Left cardiac atrium (tissue), 4 donors: ENCODE results near the gene SPTLC1. TPM values are rescaled to one million over a fixed set of nuclear protein-coding genes. Genes with fewer than 3 reads are reported as not detected.
A peak's percentile ranks its signal among the peaks of the same experiment; 100 is the strongest.
"Not testable (repeated sequence)": the region's sequence is repeated elsewhere in the genome, so short reads cannot be mapped to it uniquely, and the experiment has no call there.

Experiments used
- ATAC-seq, 2 donors: fragments of 200-7000 bp; cut with Tn5 transposase; one replicate each; pipeline ENCODE4 v1.9.1; 2020; ENCODE audit warnings: mild to moderate bottlenecking in 2 of 2, moderate library complexity in 2 of 2
- DNase-seq: peaks from one replicate; pipeline ENCODE4 v3.0.0-alpha.2; 2020
- intact Hi-C, 2 donors: fragments of 100-400 bp; cut with DNase I; formaldehyde crosslinking; loops; one replicate each; pipeline versions ENCODE4 v1.14.1 to v1.15.1; 2022 to 2023
- total RNA-seq, 2 donors: library from RNA; stranded (reverse); fragmentation: NEBNext Ultra II Directional; extraction: Animal tissue kit (Norgen Biotek cat#: 25700); gene quantifications; one replicate each; pipeline ENCODE4 v1.2.1, GENCODE V29; 2021
- donor health status: DM: no; HTN: yes; CAD: no.
- donor health status: DM: no; HTN: yes; CAD: no; lungs with severe emphysema.
- donor health status: DM: yes; HTN: yes; CAD: no.
- donor health status: Dilated cardiomyopathy.

Gene SPTLC1
- total RNA-seq, 2 donors from 2014 or later, result 29.9 to 31.6 TPM

DNA sequence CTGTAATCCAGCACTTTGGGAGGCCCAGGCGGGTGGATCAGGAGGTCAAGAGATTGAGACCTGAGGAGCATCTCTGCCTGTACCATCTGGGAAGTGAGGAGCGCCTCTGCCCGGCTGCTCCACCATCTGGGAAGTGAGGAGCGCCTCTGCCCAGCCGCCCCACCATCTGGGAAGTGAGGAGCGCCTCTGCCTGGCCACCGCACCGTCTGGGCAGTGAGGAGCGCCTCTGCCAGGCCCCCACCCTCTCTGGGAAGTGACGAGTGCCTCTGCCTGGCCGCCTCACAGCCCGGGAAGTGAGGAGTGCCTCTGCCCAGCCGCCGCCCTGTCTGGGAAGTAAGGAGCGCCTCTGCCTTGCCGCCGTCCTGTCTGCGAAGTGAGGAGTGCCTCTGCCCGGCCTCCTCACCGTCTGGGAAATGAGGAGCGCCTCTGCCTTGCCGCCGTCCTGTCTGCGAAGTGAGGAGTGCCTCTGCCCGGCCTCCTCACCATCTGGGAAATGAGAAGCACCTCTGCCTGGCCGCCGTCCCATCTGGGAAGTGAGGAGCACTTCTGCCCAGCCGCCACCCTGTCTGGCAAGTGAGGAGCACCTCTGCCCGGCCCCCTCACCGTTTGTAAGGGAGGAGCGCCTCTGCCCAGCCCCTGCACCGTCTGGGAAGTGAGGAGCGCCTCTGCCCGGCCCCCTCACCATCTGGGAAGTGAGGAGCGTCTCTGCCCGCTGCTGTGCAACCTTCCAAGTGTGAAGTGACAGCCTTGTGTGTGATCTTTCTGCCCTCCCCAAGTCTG, 9.6 kb downstream of the SPTLC1 start:
- ATAC-seq, DNase-seq, intact Hi-C loops: not testable (repeated sequence)

DNA sequence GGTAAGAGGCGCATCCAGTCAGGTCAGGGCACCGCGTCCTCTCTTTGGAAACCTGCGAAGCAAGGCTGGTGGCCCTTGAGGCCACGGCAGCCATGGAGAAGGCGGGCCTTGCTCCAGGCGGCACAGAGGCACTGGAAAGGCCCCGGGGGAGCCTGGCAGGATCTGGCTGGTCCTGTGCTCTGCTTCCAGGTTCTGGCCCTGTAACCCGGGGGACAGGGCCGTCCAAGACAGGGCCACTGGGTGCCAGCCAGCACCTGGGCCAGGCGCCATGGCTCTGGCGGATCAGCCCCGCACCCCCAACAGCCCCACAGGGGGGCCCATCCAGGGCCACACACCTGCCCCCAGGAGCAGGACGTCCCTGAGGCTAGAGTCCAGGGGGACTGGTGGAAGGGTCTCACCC, 11.6 kb downstream of the SPTLC1 start:
- ATAC-seq, DNase-seq, intact Hi-C loops: not testable (repeated sequence)

DNA sequence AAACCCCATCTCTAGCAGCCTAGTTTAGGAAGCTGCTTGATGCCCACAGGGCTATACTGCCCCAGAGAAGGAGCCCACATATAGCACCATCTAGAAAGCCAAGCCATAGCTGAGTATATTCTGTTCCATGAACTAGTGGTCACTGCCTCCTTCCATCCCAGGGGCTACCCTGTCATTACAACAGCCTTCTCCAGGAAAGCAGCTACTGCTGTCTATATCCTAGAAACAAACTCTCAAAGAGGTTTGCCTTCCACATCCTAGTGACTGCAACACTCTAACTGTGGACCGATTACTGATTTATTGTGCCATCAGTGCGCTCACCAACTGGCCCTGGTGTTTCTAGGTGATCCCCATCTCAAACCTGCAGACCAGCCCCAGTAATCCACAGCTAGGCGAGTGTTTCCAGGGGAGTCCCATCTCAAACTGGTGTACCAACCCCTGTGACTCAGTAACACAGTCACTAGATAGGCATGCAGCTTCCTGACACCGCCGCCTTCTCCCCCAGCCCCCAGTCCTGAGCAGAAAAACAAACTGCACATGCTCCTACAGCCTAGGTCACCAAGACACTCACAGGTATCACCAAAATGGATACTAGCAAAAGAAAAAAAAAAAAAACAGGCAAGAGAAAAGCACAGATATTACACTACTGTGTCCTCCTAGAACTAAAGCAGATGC, 14.8 kb downstream of the SPTLC1 start:
- DNase-seq (no peak), ATAC-seq (peak in 1 of 2 donors; percentile 76)
- intact Hi-C loops, result no loop called here

DNA sequence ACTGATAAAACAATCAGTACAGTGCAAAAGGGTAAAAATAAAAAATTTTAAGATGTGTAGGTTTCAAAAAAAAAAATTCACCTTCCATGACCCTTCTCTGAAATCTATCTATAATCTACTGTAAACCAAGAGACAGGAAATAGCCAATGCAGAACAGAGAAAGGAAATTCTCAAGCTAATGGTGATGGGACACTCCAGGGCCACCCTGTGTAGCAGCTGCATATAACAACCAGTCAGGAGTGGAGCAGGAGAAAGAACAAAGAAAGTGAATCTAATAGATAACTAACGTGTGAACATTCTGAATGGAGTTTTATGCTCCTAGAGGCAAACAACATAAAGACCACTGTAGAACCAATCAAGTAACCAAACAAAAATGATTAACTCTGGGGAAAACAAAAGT, 16.6 kb downstream of the SPTLC1 start:
- DNase-seq, result no peak
- intact Hi-C loops, result no loop called here
- no peak for ATAC-seq

DNA sequence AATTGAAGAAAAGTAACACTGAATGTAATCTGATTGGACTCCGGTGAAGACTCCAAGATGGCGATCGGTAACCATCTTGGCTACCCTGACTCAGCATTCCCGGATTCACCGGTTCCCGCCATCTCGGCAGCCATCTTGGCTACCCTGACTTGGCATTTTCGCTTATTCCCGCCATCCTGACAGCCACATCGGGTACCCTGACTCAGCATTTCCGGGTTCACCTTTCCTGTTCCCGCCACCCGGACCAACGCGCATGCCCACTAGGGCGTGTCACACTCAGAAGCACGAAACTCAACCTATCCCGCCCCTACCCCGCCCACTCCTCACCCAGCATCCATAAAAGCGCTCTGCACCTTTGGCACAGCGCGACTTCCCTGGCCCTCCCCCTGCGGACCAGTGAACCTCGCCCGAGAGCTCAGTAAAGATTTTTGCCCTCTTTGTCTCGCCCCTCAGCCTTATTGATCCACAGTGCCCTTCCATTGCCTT, 17.2 kb downstream of the SPTLC1 start:
- ATAC-seq (peak; percentile 82 to 85), DNase-seq (peak; percentile 86)
- intact Hi-C loops, result no loop called here

DNA sequence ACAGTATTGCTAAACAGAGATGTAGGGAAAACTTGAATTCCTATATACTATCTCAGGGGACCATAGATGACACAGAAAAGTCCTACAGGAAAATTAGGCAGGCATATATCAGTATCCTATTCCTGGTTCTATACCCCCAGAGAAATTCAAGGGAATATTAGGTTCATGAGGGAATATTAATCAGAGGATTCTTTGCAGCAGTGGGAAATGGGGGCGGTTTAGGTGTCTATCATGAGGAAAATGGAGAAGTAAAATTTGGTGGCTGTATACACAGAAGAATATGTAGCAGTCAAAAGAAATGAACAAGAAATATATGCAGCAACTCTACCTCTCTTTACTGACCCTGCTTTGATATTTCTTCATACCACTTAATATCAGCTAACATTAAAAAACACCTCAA, 20.0 kb downstream of the SPTLC1 start:
- no peak for DNase-seq
- intact Hi-C loops, result no loop called here
- ATAC-seq, result no peak

DNA sequence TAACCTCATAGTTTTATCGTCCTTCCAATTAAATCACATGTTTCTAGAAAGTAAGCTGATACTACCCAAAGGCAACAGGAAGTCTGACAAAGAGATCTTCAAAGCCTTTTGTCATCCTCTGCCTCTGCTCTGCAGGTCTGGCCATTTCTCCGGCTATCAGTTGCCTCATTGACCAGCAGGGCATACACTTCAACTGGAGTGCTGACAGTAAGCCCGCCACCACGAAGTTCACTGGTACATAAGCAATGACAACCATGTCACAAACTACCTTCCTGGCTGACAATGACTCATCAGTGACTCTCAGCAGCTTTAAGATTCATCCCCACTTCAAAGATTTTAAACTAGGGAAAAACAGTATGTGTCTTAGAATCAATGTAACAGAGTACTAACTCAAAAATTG, 20.6 kb downstream of the SPTLC1 start:
- intact Hi-C loops, result no loop called here
- ATAC-seq (peak in 1 of 2 donors; percentile 21), DNase-seq (no peak)

DNA sequence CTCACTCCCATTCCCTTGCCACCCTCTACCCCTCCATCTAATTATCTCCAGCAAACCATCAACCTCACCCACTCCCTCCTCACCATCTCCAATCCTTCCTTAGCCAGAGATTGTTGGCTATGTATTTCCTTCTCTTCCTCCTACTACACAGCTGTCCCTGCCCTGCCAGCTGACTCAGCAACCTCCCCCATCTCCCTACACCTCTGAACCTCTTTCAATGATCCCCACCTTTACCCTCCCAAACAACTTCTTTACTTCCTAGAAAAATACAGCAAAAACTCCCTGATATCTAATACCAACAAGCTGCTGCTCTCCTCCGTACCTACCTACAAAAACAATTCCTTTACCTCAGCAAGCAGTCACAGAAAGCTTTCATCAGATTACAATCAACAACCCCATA, 37.3 kb downstream of the SPTLC1 start:
- no peak for ATAC-seq
- intact Hi-C loops, result no loop called here
- DNase-seq, result no peak

DNA sequence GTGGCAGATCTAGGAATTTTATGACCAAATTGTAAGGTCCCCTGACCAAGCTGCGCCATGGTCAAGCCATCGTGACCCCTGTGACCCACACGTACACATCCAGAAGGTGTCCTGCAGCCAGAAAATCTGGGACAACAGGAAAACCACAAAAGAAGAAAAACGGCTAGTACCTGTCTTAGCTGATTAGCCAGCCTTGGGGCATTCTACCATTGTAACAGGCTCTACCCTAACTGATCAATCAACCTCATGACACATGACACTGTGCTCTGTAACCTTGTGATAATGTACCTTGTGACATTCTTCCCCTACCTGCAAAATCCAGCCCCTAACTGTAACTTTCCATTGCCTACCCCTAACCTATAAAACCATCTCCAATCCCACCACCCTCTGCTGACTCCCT, 43.6 kb downstream of the SPTLC1 start:
- no peak for DNase-seq
- ATAC-seq, result no peak
- intact Hi-C loops, result no loop called here

DNA sequence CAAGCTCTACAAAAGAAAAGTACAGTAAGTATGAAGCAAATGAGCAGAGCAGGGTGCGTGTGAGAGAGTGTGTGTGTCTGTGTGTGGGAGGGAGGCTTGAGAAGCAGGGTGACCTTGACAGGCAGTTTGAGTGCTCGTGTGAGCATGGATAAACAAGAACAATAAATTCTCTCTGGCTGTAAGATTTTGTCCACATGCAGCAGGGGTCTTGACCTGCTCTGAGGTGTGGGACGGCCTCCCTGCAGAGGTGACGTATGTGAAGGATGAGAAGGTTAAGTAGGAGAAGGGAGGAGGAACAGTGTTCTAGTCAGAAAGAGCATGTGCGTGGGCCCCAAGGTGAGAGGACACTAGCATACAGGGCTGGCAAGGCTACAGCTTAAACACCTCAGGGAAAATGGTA, 49.0 kb downstream of the SPTLC1 start:
- ATAC-seq (no peak), DNase-seq (no peak)
- intact Hi-C loops, result no loop called here

DNA sequence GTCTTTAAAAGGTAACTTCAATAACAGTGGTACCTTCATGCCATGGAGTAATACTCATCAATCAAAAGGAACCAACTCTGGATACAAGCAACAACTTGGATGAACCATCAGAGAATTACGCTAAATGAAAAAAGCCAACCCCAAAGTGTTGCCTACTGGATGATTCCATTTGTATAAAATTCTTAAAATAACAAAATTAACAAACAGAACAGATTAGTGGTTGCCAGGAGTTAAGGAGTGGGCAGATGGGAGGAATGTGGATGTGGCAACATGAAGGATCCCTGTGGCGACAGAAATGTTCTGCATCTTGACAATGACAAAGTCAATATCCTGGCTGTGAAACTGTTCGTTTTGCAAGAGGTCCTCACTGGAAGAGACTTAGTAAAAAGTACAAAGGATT, 50.5 kb downstream of the SPTLC1 start:
- intact Hi-C loops, result no loop called here
- ATAC-seq (no peak), DNase-seq (no peak)

DNA sequence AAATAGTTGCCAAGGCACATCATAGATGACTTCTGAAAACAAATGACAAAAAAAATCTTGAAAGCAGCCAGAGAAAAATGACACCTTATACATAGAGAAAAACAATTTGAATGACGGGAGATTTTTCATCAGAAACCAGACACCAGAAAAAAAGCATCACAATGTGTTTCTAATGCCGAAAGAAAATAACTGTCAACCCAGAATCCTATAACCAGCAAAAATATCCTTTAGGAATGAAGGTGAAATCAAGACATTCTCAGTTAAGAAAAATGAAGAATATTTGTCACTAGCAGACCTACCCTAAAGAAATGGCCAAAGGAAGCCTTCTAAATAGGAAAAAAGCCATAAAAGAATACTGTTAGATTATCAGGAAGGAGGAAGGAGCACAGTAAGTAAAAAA, 54.0 kb downstream of the SPTLC1 start:
- DNase-seq (no peak), ATAC-seq (no peak)
- intact Hi-C loops, result no loop called here

DNA sequence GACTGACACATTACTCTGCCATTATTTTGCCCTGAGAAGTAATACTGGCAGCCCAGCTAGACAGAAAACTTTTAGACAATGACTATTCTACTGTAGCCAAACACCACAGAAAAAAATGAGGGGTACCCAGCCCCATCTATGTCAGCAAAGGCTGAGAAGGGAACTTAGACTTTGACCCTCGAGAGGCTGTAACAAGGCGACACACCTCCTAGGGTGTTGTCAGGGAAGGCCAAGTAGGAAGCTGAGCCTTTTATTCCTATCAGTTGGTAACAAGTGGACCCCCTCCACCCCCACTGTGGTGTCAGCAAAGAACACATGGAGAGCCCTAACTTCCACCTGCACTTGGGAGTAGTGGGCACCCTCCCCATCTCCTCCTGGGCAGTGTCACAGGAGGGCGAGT, 55.6 kb downstream of the SPTLC1 start:
- ATAC-seq (no peak), DNase-seq (no peak)
- intact Hi-C loops, result no loop called here

DNA sequence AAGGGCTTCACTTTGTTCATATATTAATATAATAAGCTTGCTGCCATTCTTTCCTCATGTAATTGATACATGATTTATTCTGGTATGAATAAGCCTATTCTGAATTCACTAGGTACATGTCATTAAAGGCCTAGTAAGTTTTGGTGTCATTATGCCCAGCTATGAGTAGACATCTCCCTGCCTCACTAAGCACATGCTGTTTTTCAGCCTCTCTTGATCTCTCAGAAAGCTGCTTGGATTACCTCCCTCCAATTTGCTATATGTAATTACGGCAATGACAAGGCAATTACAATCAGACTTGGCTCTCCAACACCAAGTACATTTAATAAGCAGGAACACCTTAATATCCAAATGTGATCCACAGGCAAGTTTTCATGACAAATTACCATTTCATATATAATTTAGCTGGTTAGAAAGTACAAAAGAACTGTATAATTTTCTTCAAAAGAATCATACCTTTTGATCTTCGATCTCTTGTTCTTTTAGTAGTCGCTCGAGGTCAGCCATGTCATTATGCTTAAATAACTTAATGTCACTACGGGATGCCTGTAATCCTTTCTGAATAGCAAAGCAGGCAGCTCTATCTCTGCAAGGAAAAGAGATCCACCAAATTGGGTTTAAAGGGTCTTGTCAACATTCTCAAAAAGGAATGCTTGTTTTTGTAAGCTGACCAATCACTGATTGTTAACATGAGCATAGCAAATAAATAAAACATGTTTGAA, 56.3 kb downstream of the SPTLC1 start:
- DNase-seq (no peak), ATAC-seq (no peak)
- intact Hi-C loops, result no loop called here

DNA sequence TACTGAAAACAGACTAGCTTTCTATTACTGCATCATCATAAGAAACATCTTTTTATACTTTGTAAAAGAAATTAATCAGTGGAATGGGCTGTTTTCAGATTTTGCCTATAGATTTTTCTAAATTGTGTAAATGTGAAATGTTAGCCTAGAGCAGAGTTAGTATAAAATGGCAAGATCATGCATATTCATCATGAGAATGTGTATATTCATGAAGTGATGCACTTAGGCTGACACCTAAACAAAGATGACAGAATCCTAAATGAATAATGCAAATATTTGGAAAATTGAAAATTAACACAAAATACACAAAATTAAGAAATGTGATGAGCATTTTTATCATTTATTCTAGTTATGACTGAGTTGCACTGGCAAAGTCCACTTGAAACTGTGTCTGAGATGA, 57.2 kb downstream of the SPTLC1 start:
- DNase-seq, result no peak
- ATAC-seq, result no peak
- intact Hi-C loops, result no loop called here

DNA sequence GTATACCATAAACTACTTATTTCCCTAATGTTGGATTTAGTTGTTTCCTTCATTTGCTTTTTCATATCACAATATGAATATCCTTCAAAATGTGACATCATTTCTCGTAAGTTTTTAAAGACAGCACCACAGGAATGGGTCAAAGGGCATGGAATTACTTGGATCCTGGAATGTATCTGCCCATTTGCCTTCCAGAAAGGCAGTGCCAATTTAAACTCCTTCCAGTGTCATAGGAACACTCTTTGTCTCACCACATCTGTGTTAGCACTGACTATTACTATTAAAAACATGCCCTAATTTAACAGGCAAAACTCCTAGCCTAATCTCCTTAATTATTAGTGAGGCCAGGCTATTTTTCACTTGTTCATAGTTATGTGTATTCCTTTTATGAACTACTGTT, 58.0 kb downstream of the SPTLC1 start:
- ATAC-seq (no peak), DNase-seq (no peak)
- intact Hi-C loops, result no loop called here

DNA sequence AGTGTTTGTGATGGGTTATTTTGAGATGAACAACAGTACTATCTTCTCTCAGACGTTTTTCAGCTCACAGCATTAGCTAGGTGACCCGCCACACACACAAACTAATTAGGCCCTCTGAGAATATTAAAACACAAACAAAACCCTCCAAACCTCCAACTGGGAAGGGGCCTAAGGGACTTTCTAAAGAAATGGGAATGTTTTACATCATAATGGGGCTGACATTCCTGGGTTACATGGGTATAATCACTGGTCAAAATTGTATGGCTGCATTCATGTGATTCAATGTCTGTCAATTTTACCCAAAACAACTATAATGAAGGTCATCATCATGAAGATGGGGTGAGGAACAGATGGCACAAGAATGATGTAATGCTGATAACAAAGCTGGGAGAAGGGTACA, 59.6 kb downstream of the SPTLC1 start:
- DNase-seq (no peak), ATAC-seq (no peak)
- intact Hi-C loops, result no loop called here

DNA sequence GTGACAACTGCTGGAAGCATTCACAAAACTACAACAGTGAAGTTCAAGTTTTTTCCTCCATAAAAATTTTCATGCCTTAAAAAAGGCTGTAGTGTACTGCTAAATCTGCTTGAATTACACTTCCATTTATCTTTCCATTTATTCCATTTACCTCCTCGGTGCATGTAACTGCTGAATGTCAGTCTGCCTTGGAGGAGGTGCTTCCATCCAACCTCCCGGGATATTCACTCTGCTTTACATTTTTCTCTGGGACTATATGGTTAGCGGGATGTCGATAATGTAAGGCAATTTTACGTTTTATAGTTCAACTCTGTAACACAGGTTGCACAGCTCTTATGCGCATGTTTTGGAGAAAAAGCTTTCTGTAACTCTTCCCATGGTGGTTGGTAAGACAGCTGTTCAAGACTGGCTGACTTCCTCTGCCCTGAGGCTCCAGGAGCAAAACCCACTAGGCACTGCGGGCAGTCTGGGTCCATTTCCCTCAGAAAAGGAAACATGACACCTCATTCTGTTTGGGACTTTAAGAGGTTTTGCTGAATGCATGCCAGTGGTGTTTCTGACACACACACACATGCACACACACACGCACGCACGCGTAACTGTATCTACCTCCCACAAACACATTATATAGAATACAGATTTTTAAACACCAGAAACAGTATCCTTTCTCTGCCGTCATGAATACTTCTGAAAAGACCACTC, 66.1 kb downstream of the SPTLC1 start:
- intact Hi-C loops, result no loop called here
- DNase-seq (no peak), ATAC-seq (no peak)

DNA sequence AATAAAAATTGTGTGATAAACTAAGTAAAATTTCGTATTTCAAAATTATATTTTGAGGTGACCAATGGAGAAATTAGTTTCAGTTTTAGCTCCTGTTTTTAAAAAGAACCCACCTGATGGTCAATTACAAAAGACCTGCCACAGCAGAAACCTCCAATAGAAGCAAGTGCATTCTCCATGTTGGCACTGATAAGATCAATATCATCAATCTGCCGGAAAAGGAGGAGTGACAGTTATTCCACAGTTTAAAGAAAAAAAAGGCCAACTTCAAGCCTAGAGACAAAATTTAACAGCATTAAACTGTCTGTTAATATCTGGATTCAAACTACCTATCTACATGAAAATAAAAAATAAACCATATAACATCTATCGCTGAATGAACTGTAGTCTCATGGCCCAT, 67.7 kb downstream of the SPTLC1 start:
- ATAC-seq (no peak), DNase-seq (no peak)
- intact Hi-C loops, result no loop called here

DNA sequence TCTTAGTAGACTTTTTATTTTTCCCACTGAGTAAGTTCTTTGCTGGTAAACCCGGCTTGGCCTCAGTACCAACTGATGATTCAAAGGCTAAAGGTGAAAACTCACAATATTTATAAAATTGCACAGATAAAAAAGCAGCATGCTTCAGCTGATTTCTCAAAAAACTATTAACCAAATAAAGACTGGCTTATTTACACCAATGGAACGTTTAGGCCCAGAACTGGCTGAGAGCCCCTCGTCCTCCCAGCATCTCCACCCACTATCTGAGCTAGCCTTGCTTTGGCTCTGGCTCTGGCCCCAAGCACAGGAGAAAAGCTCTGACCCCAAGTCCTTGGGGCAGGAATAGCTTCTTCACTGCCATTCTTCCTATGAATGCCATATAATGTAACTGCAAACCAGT, 68.5 kb downstream of the SPTLC1 start:
- intact Hi-C loops, result no loop called here
- no peak for ATAC-seq

More for the DNA sequence above, 68.5 kb downstream of the SPTLC1 start:
- no peak for DNase-seq
